COR-L47 (cell line): ENCODE results near the gene ESPN.

Experiments
- DNase-seq: peaks from one replicate; lab custom pipeline; 2025; lab: John Stamatoyannopoulos, UW

The ESPN gene

GRCh38 chr1:6466751-6467150 is 42.2 kb downstream of the ESPN start:
- no peak for DNase-seq

GRCh38 chr1:6467224-6467623 is 42.6 kb downstream of the ESPN start:
- DNase-seq, result peak; percentile 84

GRCh38 chr1:6467744-6468688 is 43.4 kb downstream of the ESPN start:
- no peak for DNase-seq

- DNase-seq, result no peak
These were observed 44.3 kb downstream of the ESPN start for GRCh38 chr1:6468729-6469461.

- no peak for DNase-seq
These were observed 45.8 kb downstream of the ESPN start for GRCh38 chr1:6470132-6471085.

GRCh38 chr1:6471086-6471969 is 46.8 kb downstream of the ESPN start:
- DNase-seq, result no peak

- DNase-seq, result no peak
These were observed 47.4 kb downstream of the ESPN start for GRCh38 chr1:6471970-6472368.

GRCh38 chr1:6472391-6472790 is 47.8 kb downstream of the ESPN start:
- no peak for DNase-seq

GRCh38 chr1:6473156-6473555 is 48.6 kb downstream of the ESPN start:
- no peak for DNase-seq

- peak; percentile 88 for DNase-seq
These were observed 49.6 kb downstream of the ESPN start for GRCh38 chr1:6473974-6474814.

GRCh38 chr1:6474815-6475282 is 50.3 kb downstream of the ESPN start:
- DNase-seq, result no peak

GRCh38 chr1:6475381-6476133 is 51.0 kb downstream of the ESPN start:
- peak; percentile 52 for DNase-seq

- DNase-seq, result no peak
These were observed 51.9 kb downstream of the ESPN start for GRCh38 chr1:6476483-6476882.

GRCh38 chr1:6477039-6477820 is 52.7 kb downstream of the ESPN start:
- DNase-seq, result no peak

GRCh38 chr1:6481820-6482219 is 57.2 kb downstream of the ESPN start:
- no peak for DNase-seq

- DNase-seq, result peak; percentile 42
These were observed 58.6 kb downstream of the ESPN start for GRCh38 chr1:6483017-6483760.

- DNase-seq, result no peak
These were observed 59.2 kb downstream of the ESPN start for GRCh38 chr1:6483761-6484117.

- no peak for DNase-seq
These were observed 60.2 kb downstream of the ESPN start for GRCh38 chr1:6484826-6485167.
